Amniotic epithelial cell (primary cell): ENCODE measurements around the gene FAM131C.

ENCODE experiments used
- DNase-seq: peaks from one replicate; pipeline ENCODE4 v3.0.0-alpha.2; 2010; ENCODE audit warnings: low read depth

Gene FAM131C

GRCh38 chr1:16099412-16099811 is 26.0 kb upstream of the FAM131C start:
- no peak for DNase-seq

- DNase-seq, result no peak
These were observed 22.0 kb upstream of the FAM131C start for GRCh38 chr1:16095447-16095846.

GRCh38 chr1:16094453-16095158 is 21.2 kb upstream of the FAM131C start:
- no peak for DNase-seq

GRCh38 chr1:16093611-16094010 is 20.2 kb upstream of the FAM131C start:
- DNase-seq, result no peak

GRCh38 chr1:16092923-16093511 is 19.6 kb upstream of the FAM131C start:
- DNase-seq, result no peak

GRCh38 chr1:16092097-16092922 is 18.9 kb upstream of the FAM131C start:
- DNase-seq, result no peak

GRCh38 chr1:16091296-16091695 is 17.8 kb upstream of the FAM131C start:
- no peak for DNase-seq

GRCh38 chr1:16090076-16090826 is 16.8 kb upstream of the FAM131C start:
- no peak for DNase-seq

- peak; percentile 92 for DNase-seq
These were observed 15.5 kb upstream of the FAM131C start for GRCh38 chr1:16088996-16089395.

GRCh38 chr1:16088351-16088911 is 15.0 kb upstream of the FAM131C start:
- DNase-seq, result no peak

GRCh38 chr1:16087733-16088132 is 14.3 kb upstream of the FAM131C start:
- DNase-seq, result no peak

- no peak for DNase-seq
These were observed 12.1 kb upstream of the FAM131C start for GRCh38 chr1:16085522-16085921.

GRCh38 chr1:16083486-16083885 is 10.0 kb upstream of the FAM131C start:
- DNase-seq, result no peak

- DNase-seq, result peak; percentile 44
These were observed 9.0 kb upstream of the FAM131C start for GRCh38 chr1:16082283-16083038.

GRCh38 chr1:16081636-16082035 is 8.2 kb upstream of the FAM131C start:
- no peak for DNase-seq

- DNase-seq, result no peak
These were observed 7.1 kb upstream of the FAM131C start for GRCh38 chr1:16080422-16081150.

- peak; percentile 56 for DNase-seq
These were observed 5.6 kb upstream of the FAM131C start for GRCh38 chr1:16078925-16079656.

GRCh38 chr1:16077406-16078245 is 4.2 kb upstream of the FAM131C start:
- DNase-seq, result no peak

- peak; percentile 41 for DNase-seq
These were observed 3.4 kb upstream of the FAM131C start for GRCh38 chr1:16076865-16077238.
